H9 (cell line): Measurements from ENCODE around the gene DENND5B. TPM values are rescaled to one million over a fixed set of nuclear protein-coding genes. Genes with fewer than 3 reads are reported as not detected.
A peak's percentile ranks its signal among the peaks of the same experiment; 100 is the strongest.

Source experiments
- DNase-seq: peaks from one replicate; pipeline ENCODE4 v3.0.0-alpha.2; 2017
- H2AFZ ChIP-seq: one replicate; pipeline ENCODE4 v1.6.1; 2013; ENCODE audit warnings: mild to moderate bottlenecking, low read length, control low read depth, moderate library complexity
- H2AK5ac ChIP-seq: 2 replicates; pipeline ENCODE4 v1.6.1; 2013; ENCODE audit warnings: low read length, control low read depth, mixed read lengths; ENCODE audit not compliant: insufficient read length
- H2BK120ac ChIP-seq: one replicate; pipeline ENCODE4 v1.6.1; 2013; ENCODE audit warnings: low read depth, mild to moderate bottlenecking, low read length, control low read depth, inconsistent platforms; ENCODE audit not compliant: poor library complexity, severe bottlenecking
- H2BK12ac ChIP-seq: 2 replicates; pipeline ENCODE4 v1.6.1; 2013; ENCODE audit warnings: low read length, control low read depth, mixed read lengths, low read depth; ENCODE audit not compliant: insufficient read length
- H2BK15ac ChIP-seq: 2 replicates; pipeline ENCODE4 v1.6.1; 2013; ENCODE audit warnings: low read depth, low read length, control low read depth
- H2BK20ac ChIP-seq: one replicate; pipeline ENCODE4 v1.6.1; 2013; ENCODE audit warnings: low read depth, mild to moderate bottlenecking, low read length, control low read depth, inconsistent platforms; ENCODE audit not compliant: poor library complexity, severe bottlenecking
- H2BK5ac ChIP-seq: 2 replicates; pipeline ENCODE4 v1.6.1; 2013; ENCODE audit warnings: low read length, control low read depth, mixed read lengths; ENCODE audit not compliant: insufficient read length
- H3K14ac ChIP-seq: 2 replicates; pipeline ENCODE4 v1.6.1; 2013; ENCODE audit warnings: low read length, control low read depth; ENCODE audit not compliant: insufficient read depth
- H3K18ac ChIP-seq: 2 replicates; pipeline ENCODE4 v1.6.1; 2013; ENCODE audit warnings: low read depth, mild to moderate bottlenecking, mixed read lengths, low read length, control low read depth; ENCODE audit not compliant: insufficient read length
- H3K23ac ChIP-seq: 2 replicates; pipeline ENCODE4 v1.6.1; 2013; ENCODE audit warnings: low read length, control low read depth, mixed read lengths, low read depth; ENCODE audit not compliant: insufficient read length
- H3K23me2 ChIP-seq: 2 replicates; pipeline ENCODE4 v1.6.1; 2013; ENCODE audit warnings: low read depth, mild to moderate bottlenecking, mixed read lengths, low read length, control low read depth; ENCODE audit not compliant: insufficient read length, poor library complexity, severe bottlenecking
- H3K27ac ChIP-seq: 2 replicates; pipeline ENCODE4 v1.5.1; 2013; ENCODE audit warnings: low read length, control low read depth, mixed read lengths, low read depth; ENCODE audit not compliant: insufficient read length
- H3K27me3 ChIP-seq: 2 replicates; pipeline ENCODE4 v1.6.1; 2013; ENCODE audit warnings: low read length, control low read depth, inconsistent platforms; ENCODE audit not compliant: insufficient read depth
- H3K4ac ChIP-seq: 2 replicates; pipeline ENCODE4 v1.6.1; 2013; ENCODE audit warnings: low read depth, mild to moderate bottlenecking, control low read depth, inconsistent platforms, low read length, moderate library complexity
- H3K4me1 ChIP-seq: 2 replicates; pipeline ENCODE4 v1.6.1; 2013; ENCODE audit warnings: low read length, control low read depth, inconsistent platforms; ENCODE audit not compliant: insufficient read depth
- H3K4me2 ChIP-seq: 2 replicates; pipeline ENCODE4 v1.6.1; 2013; ENCODE audit warnings: low read length, control low read depth, mixed read lengths; ENCODE audit not compliant: insufficient read length, insufficient read depth
- H3K56ac ChIP-seq: 2 replicates; pipeline ENCODE4 v1.6.1; 2013; ENCODE audit warnings: low read depth, mild to moderate bottlenecking, mixed read lengths, low read length, control low read depth; ENCODE audit not compliant: insufficient read length
- H3K79me1 ChIP-seq: 2 replicates; pipeline ENCODE4 v1.6.1; 2013; ENCODE audit warnings: low read depth, mild to moderate bottlenecking, moderate library complexity, low read length, control low read depth, inconsistent platforms; ENCODE audit not compliant: insufficient read depth, poor library complexity, severe bottlenecking
- H3K79me2 ChIP-seq: 2 replicates; pipeline ENCODE4 v1.6.1; 2013; ENCODE audit warnings: low read length, control low read depth, inconsistent platforms; ENCODE audit not compliant: insufficient read depth
- H3K9ac ChIP-seq: 2 replicates; pipeline ENCODE4 v1.6.1; 2013; ENCODE audit warnings: low read length, control low read depth, mixed read lengths; ENCODE audit not compliant: insufficient read length; ENCODE audit errors: extremely low read depth
- H3K9me3 ChIP-seq: one replicate; pipeline ENCODE4 v1.6.1; 2013; ENCODE audit warnings: low read depth, low read length, inconsistent platforms; ENCODE audit not compliant: control insufficient read depth
- H3T11ph ChIP-seq: one replicate; pipeline ENCODE4 v1.6.1; 2013; ENCODE audit warnings: mild to moderate bottlenecking, low read length, control low read depth, inconsistent platforms
- H4K20me1 ChIP-seq: one replicate; pipeline ENCODE4 v1.6.1; 2013; ENCODE audit not compliant: control insufficient read depth, insufficient read length, insufficient read depth
- H4K5ac ChIP-seq: 2 replicates; pipeline ENCODE4 v1.6.1; 2013; ENCODE audit warnings: low read depth, mild to moderate bottlenecking, mixed read lengths, low read length, control low read depth; ENCODE audit not compliant: insufficient read length
- H4K8ac ChIP-seq: replicated peaks from 2 replicates; pipeline ENCODE4 v1.6.1; 2013; ENCODE audit warnings: low read length, control low read depth, mixed read lengths, low read depth; ENCODE audit not compliant: insufficient read length
- H4K91ac ChIP-seq: 2 replicates; pipeline ENCODE4 v1.6.1; 2013; ENCODE audit warnings: low read depth, mild to moderate bottlenecking, moderate library complexity, mixed read lengths, low read length, control low read depth; ENCODE audit not compliant: insufficient read length
- H3K27ac Mint-ChIP-seq, 3 experiments: 2 replicates in 2 of 3; 3 replicates in 1 of 3; pipeline ENCODE4 v1.8.0; 2020 to 2021; ENCODE audit warnings: mixed read lengths in 3 of 3, mild to moderate bottlenecking in 1 of 3, moderate library complexity in 1 of 3
- H3K27me3 Mint-ChIP-seq: 2 replicates; pipeline ENCODE4 v1.8.0; 2021; ENCODE audit warnings: low read depth, mild to moderate bottlenecking, moderate library complexity, mixed read lengths
- H3K36me3 Mint-ChIP-seq, 3 experiments: 2 replicates in 2 of 3; 3 replicates in 1 of 3; pipeline ENCODE4 v1.8.0; 2020 to 2021; ENCODE audit warnings: low read depth in 3 of 3, mixed read lengths in 3 of 3; ENCODE audit not compliant: insufficient read depth in 1 of 3
- H3K4me1 Mint-ChIP-seq, 2 experiments: 2 replicates each; pipeline ENCODE4 v1.8.0; 2020; ENCODE audit warnings: mixed read lengths in 2 of 2
- H3K4me3 Mint-ChIP-seq, 2 experiments: 2 replicates in 1 of 2; 3 replicates in 1 of 2; pipeline ENCODE4 v1.8.0; 2020 to 2021; ENCODE audit warnings: mild to moderate bottlenecking in 2 of 2, mixed read lengths in 2 of 2, moderate library complexity in 1 of 2
- H3K9me3 Mint-ChIP-seq, 2 experiments: 2 replicates in 1 of 2; 3 replicates in 1 of 2; pipeline ENCODE4 v1.8.0; 2020; ENCODE audit warnings: mild to moderate bottlenecking in 2 of 2, mixed read lengths in 2 of 2, moderate library complexity in 1 of 2
- WGBS: extraction: QIAGEN DNeasy Blood & Tissue Kit; methylation state at CpG from one replicate; pipeline ENCODE4 v1.1.7; 2013; ENCODE audit warnings: missing lambda C conversion rate, low lambda C conversion rate, mixed read lengths; ENCODE audit not compliant: insufficient read length; ENCODE audit errors: extremely low coverage; 5-methylcytosine and 5-hydroxymethylcytosine counted together
- total RNA-seq: library from RNA; stranded (reverse); gene quantifications from 2 replicates; pipeline ENCODE4 v1.2.1, GENCODE V29; 2021
- TF ChIP-seq, protein P1 (sequence below): fragments of 200-600 bp; sonication (generic); conservative IDR thresholded peaks from 3 replicates; pipeline ENCODE4 v1.8.0; 2021; ENCODE audit warnings: antibody characterized with exemption, mild to moderate bottlenecking

Gene DENND5B
- total RNA-seq, 1 experiment from 2014 or later: 13.4 TPM

DNA sequence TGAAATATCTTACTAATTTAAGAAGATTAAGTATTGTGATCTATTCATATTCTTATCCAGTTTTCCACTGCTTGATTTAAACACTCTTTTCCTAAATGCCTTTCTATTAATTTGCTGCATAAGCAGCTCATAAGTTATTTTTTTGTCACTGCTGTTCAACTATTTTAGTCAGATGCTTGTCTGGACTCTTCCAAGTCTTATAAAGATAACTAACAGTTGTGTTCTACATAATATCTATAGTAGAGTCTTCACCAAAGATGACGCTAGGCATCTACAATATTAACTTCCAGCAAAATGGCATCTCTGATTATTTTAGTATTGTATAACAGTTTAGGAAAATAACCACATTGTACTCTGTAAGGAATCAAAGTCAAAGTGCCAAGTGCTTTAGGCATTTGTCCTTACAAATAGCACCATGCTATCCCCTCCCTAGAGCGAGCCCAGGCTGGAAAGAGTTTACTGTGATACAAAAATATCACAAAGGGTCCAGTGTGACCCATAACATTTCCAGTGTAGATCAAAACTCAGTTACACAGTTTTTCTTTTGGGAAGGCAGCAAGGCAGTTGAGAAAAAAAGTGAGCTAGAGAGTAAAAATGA, 98.2 kb downstream of the DENND5B start:
- H2AFZ ChIP-seq: no peak overlapping the region
- H3K9me3 ChIP-seq: no peaks in the 10 kb centered on the region
- Mint-ChIP-seq H3K9me3 (no peaks in the 10 kb centered on the region), H3K27me3 (no peaks in the 10 kb centered on the region), H3K36me3 (peaks cover 4 to 24% (median 24%) of the 10 kb centered on the region in 3 experiments), H3K4me1 (peaks cover 24 to 30% of the 10 kb centered on the region in 2 experiments), H3K4me3 (no peak overlapping the region), H3K27ac (peak overlapping the region in 1 of 3 experiments; percentile 49; a peak in 1 of 7 replicates)
- no peak overlapping the region for H4K91ac ChIP-seq
- H3K56ac ChIP-seq: no peak overlapping the region
- H3K18ac ChIP-seq: no peak overlapping the region
- no peak overlapping the region for H2BK15ac ChIP-seq
- TF ChIP-seq, protein P1, sequence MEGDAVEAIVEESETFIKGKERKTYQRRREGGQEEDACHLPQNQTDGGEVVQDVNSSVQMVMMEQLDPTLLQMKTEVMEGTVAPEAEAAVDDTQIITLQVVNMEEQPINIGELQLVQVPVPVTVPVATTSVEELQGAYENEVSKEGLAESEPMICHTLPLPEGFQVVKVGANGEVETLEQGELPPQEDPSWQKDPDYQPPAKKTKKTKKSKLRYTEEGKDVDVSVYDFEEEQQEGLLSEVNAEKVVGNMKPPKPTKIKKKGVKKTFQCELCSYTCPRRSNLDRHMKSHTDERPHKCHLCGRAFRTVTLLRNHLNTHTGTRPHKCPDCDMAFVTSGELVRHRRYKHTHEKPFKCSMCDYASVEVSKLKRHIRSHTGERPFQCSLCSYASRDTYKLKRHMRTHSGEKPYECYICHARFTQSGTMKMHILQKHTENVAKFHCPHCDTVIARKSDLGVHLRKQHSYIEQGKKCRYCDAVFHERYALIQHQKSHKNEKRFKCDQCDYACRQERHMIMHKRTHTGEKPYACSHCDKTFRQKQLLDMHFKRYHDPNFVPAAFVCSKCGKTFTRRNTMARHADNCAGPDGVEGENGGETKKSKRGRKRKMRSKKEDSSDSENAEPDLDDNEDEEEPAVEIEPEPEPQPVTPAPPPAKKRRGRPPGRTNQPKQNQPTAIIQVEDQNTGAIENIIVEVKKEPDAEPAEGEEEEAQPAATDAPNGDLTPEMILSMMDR: no peak
- no CpG with 5 or more reads among the region's 2 CpGs for WGBS
- H2BK20ac ChIP-seq: no peak overlapping the region
- H3K4me1 ChIP-seq: no peaks in the 10 kb centered on the region
- H3K23ac ChIP-seq: no peak overlapping the region
- no peaks in the 10 kb centered on the region for H3K79me2 ChIP-seq
- H3K4me2 ChIP-seq: no peak overlapping the region
- H4K20me1 ChIP-seq: no peaks in the 10 kb centered on the region
- no peak overlapping the region for H2BK5ac ChIP-seq
- H3K14ac ChIP-seq: no peak overlapping the region
- no peaks in the 10 kb centered on the region for H3K27me3 ChIP-seq
- H3K9ac ChIP-seq: no peak overlapping the region
- H2AK5ac ChIP-seq: no peak overlapping the region
- no peak overlapping the region for H3T11ph ChIP-seq
- H2BK12ac ChIP-seq: no peak overlapping the region
- H2BK120ac ChIP-seq: no peak overlapping the region
- no peak overlapping the region for H4K5ac ChIP-seq
- H3K79me1 ChIP-seq: no peaks in the 10 kb centered on the region
- no peak for DNase-seq
- H4K8ac ChIP-seq: no peak overlapping the region
- H3K23me2 ChIP-seq: no peaks in the 10 kb centered on the region
- no peak overlapping the region for H3K27ac ChIP-seq
- H3K4ac ChIP-seq: no peak overlapping the region
